Coronary artery (tissue), 2 donors: ENCODE results near the gene PLPP4.

ENCODE experiments used
- DNase-seq: peaks from one replicate; pipeline ENCODE4 v3.0.0-alpha.2; 2017; ENCODE audit warnings: low spot score
- H3K27ac ChIP-seq, 2 donors: fragments of 200-600 bp; sonication (generic); one replicate each; pipeline ENCODE4 v1.5.1; 2016 to 2019
- H3K4me3 ChIP-seq: fragments of 200-600 bp; sonication (generic); 2 replicates; pipeline ENCODE4 v1.5.1; 2016; ENCODE audit warnings: mild to moderate bottlenecking, moderate library complexity
- TF ChIP-seq, protein P1 (sequence below): fragments of 200-600 bp; sonication (generic); IDR thresholded peaks from one replicate; pipeline ENCODE4 v1.5.1; 2019; ENCODE audit warnings: antibody characterized with exemption

PLPP4 gene

DNA sequence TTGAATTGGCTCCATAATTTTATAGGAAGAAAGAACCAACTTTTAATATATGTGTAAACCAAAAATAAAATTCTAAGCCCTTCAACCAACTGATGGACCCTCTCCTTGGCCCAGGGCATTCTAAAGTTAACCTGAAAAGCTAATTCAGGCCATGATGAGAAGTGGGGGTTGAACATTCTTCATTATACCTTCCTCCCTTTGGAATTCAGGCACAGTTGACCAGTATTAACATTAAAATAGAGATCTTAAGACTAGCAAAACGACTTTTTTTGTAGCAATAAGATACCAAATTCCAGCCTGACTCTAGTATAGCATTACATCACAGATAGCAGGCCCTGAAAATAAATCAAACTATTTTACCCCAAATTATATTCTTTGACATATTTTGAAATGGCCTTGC, 173.2 kb downstream of the PLPP4 start:
- Histone ChIP-seq H3K4me3 (no peak overlapping the region), H3K27ac (no peak overlapping the region)
- DNase-seq = no peak
- TF ChIP-seq, protein P1, sequence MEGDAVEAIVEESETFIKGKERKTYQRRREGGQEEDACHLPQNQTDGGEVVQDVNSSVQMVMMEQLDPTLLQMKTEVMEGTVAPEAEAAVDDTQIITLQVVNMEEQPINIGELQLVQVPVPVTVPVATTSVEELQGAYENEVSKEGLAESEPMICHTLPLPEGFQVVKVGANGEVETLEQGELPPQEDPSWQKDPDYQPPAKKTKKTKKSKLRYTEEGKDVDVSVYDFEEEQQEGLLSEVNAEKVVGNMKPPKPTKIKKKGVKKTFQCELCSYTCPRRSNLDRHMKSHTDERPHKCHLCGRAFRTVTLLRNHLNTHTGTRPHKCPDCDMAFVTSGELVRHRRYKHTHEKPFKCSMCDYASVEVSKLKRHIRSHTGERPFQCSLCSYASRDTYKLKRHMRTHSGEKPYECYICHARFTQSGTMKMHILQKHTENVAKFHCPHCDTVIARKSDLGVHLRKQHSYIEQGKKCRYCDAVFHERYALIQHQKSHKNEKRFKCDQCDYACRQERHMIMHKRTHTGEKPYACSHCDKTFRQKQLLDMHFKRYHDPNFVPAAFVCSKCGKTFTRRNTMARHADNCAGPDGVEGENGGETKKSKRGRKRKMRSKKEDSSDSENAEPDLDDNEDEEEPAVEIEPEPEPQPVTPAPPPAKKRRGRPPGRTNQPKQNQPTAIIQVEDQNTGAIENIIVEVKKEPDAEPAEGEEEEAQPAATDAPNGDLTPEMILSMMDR = no peak

- TF ChIP-seq, protein P1 = no peak
- no peak overlapping the region for H3K27ac ChIP-seq
- H3K4me3 ChIP-seq = no peak overlapping the region
- DNase-seq = no peak
Observed at GRCh38 chr10:120632047-120632446, 175.0 kb downstream of the PLPP4 start.

- Histone ChIP-seq H3K4me3 (no peak overlapping the region), H3K27ac (no peak overlapping the region)
- no peak for DNase-seq
- TF ChIP-seq, protein P1 = no peak
Observed at GRCh38 chr10:120632942-120633341, 175.9 kb downstream of the PLPP4 start.

GRCh38 chr10:120634659-120635058, 177.6 kb downstream of the PLPP4 start:
- Histone ChIP-seq H3K4me3 (no peak overlapping the region), H3K27ac (no peak overlapping the region)
- TF ChIP-seq, protein P1 = no peak
- DNase-seq = no peak
